Iris pigment epithelial cell (primary cell): ENCODE measurements around the gene DNASE1L1.
A peak's percentile ranks its signal among the peaks of the same experiment; 100 is the strongest.

Experiments
- DNase-seq: peaks from one replicate; pipeline ENCODE4 v3.0.0-alpha.2; 2011; ENCODE audit warnings: low read depth

Gene DNASE1L1

GRCh38 chrX:154382483-154383069 is 26.5 kb downstream of the DNASE1L1 start:
- DNase-seq = no peak

GRCh38 chrX:154381271-154381670 is 27.8 kb downstream of the DNASE1L1 start:
- DNase-seq = no peak

GRCh38 chrX:154380787-154381186 is 28.3 kb downstream of the DNASE1L1 start:
- DNase-seq = no peak

GRCh38 chrX:154380153-154380552 is 28.9 kb downstream of the DNASE1L1 start:
- peak; percentile 30 for DNase-seq

- no peak for DNase-seq
Observed at GRCh38 chrX:154379569-154379951, 29.5 kb downstream of the DNASE1L1 start.

- DNase-seq = peak; percentile 97
Observed at GRCh38 chrX:154378799-154379568, 30.1 kb downstream of the DNASE1L1 start, which contains the start of gene EMD. Gene EMD (plus strand): TSS chrX:154379295. CDS start chrX:154379485, 190 bp downstream.

- no peak for DNase-seq
Observed at GRCh38 chrX:154378059-154378798, 30.8 kb downstream of the DNASE1L1 start.

- DNase-seq = no peak
Observed at GRCh38 chrX:154376774-154377173, 32.3 kb downstream of the DNASE1L1 start.

GRCh38 chrX:154375156-154375504 is 33.9 kb downstream of the DNASE1L1 start:
- no peak for DNase-seq

GRCh38 chrX:154374313-154375155 is 34.5 kb downstream of the DNASE1L1 start, which contains the start of gene FLNA:
Gene FLNA (minus strand): TSS chrX:154374634. CDS start chrX:154371245, 3,389 bp downstream.
- DNase-seq = no peak

- peak; percentile 32 for DNase-seq
Observed at GRCh38 chrX:154373340-154374306, 35.4 kb downstream of the DNASE1L1 start.

GRCh38 chrX:154372612-154373022 is 36.4 kb downstream of the DNASE1L1 start:
- DNase-seq = no peak

GRCh38 chrX:154371789-154372300 is 37.2 kb downstream of the DNASE1L1 start:
- DNase-seq = no peak

GRCh38 chrX:154371017-154371788 is 37.9 kb downstream of the DNASE1L1 start:
- peak; percentile 93 for DNase-seq

- peak; percentile 22 for DNase-seq
Observed at GRCh38 chrX:154370300-154371016, 38.6 kb downstream of the DNASE1L1 start.

- peak; percentile 96 for DNase-seq
Observed at GRCh38 chrX:154369449-154370299, 39.4 kb downstream of the DNASE1L1 start.

- DNase-seq = peak; percentile 94
Observed at GRCh38 chrX:154368630-154369448, 40.2 kb downstream of the DNASE1L1 start.
